Calu3 (cell line): ENCODE results near the gene CDH4. TPM values are rescaled to one million over a fixed set of nuclear protein-coding genes. Genes with fewer than 3 reads are reported as not detected.

ENCODE experiments used
- BruUV-seq: library from RNA; stranded (reverse); fragments of 400-500 nt; replicated peaks from 2 replicates; lab custom pipeline; 2021; lab: Mats Ljungman, UMichigan
- CTCF ChIA-PET: fragments of 300-600 bp; sonication (Branson Sonifier 250); formaldehyde crosslinking; loops from one replicate; lab custom pipeline; 2022; ENCODE audit warnings: antibody characterized with exemption; lab: Charles Lee
- DNase-seq: peaks from one replicate; pipeline ENCODE4 v3.0.0; 2022
- H3K27ac Mint-ChIP-seq: one replicate; pipeline ENCODE4 v1.8.0; 2022; ENCODE audit warnings: mixed read lengths; ENCODE audit not compliant: unreplicated experiment
- H3K27me3 Mint-ChIP-seq: one replicate; pipeline ENCODE4 v1.8.0; 2022; ENCODE audit warnings: mixed read lengths; ENCODE audit not compliant: unreplicated experiment
- H3K36me3 Mint-ChIP-seq: one replicate; pipeline ENCODE4 v1.8.0; 2022; ENCODE audit warnings: mild to moderate bottlenecking, moderate library complexity, mixed read lengths; ENCODE audit not compliant: insufficient read depth, unreplicated experiment
- H3K4me1 Mint-ChIP-seq: one replicate; pipeline ENCODE4 v1.8.0; 2022; ENCODE audit warnings: mild to moderate bottlenecking, low read depth, mixed read lengths; ENCODE audit not compliant: unreplicated experiment
- H3K4me3 Mint-ChIP-seq: one replicate; pipeline ENCODE4 v1.8.0; 2022; ENCODE audit warnings: mild to moderate bottlenecking, low read depth, moderate library complexity, mixed read lengths; ENCODE audit not compliant: unreplicated experiment
- H3K9me3 Mint-ChIP-seq: one replicate; pipeline ENCODE4 v1.8.0; 2022; ENCODE audit warnings: low read depth, mixed read lengths; ENCODE audit not compliant: unreplicated experiment
- CTCF ChIP-seq: fragments of 200-600 bp; IDR thresholded peaks from one replicate; pipeline ENCODE4 v1.8.0; 2022; ENCODE audit warnings: antibody characterized with exemption; ENCODE audit not compliant: unreplicated experiment
- intact Hi-C: fragments of 100-400 bp; cut with micrococcal nuclease; formaldehyde crosslinking; loops from one replicate; pipeline ENCODE4 v1.10.0; 2022; ENCODE audit not compliant: unreplicated experiment
- total RNA-seq: library from RNA; stranded (reverse); gene quantifications from 2 replicates; pipeline ENCODE4 v1.2.3, GENCODE V29; 2022

CDH4 gene
- total RNA-seq, 1 experiment from 2014 or later: not detected

- H3K36me3 Mint-ChIP-seq: no peaks in the 10 kb centered on the region
- no peaks in the 10 kb centered on the region for H3K4me1 Mint-ChIP-seq
- CTCF ChIA-PET: no interaction called here
- no peak for DNase-seq
- peaks cover 8% of the 10 kb centered on the region for H3K9me3 Mint-ChIP-seq
- intact Hi-C loops: no loop called here
- BruUV-seq: no TSS peak
- H3K27me3 Mint-ChIP-seq: no peaks in the 10 kb centered on the region
- TF ChIP-seq CTCF: no peak
- H3K27ac Mint-ChIP-seq: no peak overlapping the region
- H3K4me3 Mint-ChIP-seq: no peak overlapping the region
Observed at GRCh38 chr20:61557621-61558020, 305.6 kb downstream of the CDH4 start.

- H3K27ac Mint-ChIP-seq: no peak overlapping the region
- CTCF ChIA-PET: no interaction called here
- intact Hi-C loops: no loop called here
- no peaks in the 10 kb centered on the region for H3K27me3 Mint-ChIP-seq
- no peak for TF ChIP-seq CTCF
- no peaks in the 10 kb centered on the region for H3K36me3 Mint-ChIP-seq
- no peak for DNase-seq
- no peaks in the 10 kb centered on the region for H3K4me1 Mint-ChIP-seq
- no peak overlapping the region for H3K4me3 Mint-ChIP-seq
- H3K9me3 Mint-ChIP-seq: peaks cover 6% of the 10 kb centered on the region
- no TSS peak for BruUV-seq
Observed at GRCh38 chr20:61558726-61559125, 306.7 kb downstream of the CDH4 start.

- intact Hi-C loops: no loop called here
- Mint-ChIP-seq H3K4me3 (no peak overlapping the region), H3K4me1 (no peaks in the 10 kb centered on the region), H3K36me3 (no peaks in the 10 kb centered on the region), H3K9me3 (peaks cover 9% of the 10 kb centered on the region), H3K27ac (no peak overlapping the region), H3K27me3 (peaks cover 6% of the 10 kb centered on the region)
- TF ChIP-seq CTCF: no peak
- CTCF ChIA-PET: interaction anchor here (0.7 kb wide), 1 partner anchor 1787 kb away, joined by 4 read pairs; no protein-coding TSS in a partner anchor
- no peak for DNase-seq
- no TSS peak for BruUV-seq
Observed at GRCh38 chr20:61559706-61560315, 307.8 kb downstream of the CDH4 start.

- Mint-ChIP-seq H3K4me3 (no peak overlapping the region), H3K4me1 (no peaks in the 10 kb centered on the region), H3K9me3 (peaks cover 15% of the 10 kb centered on the region), H3K27me3 (peaks cover 12% of the 10 kb centered on the region), H3K36me3 (no peaks in the 10 kb centered on the region), H3K27ac (no peak overlapping the region)
- intact Hi-C loops: no loop called here
- DNase-seq: no peak
- CTCF ChIA-PET: no interaction called here
- no peak for TF ChIP-seq CTCF
- no TSS peak for BruUV-seq
Observed at GRCh38 chr20:61560361-61560853, 308.3 kb downstream of the CDH4 start.
